GM10847 (cell line): ENCODE measurements around the gene VEZT.

Source experiments
- POLR2A ChIP-seq: IDR thresholded peaks from 2 replicates; pipeline ENCODE4 v1.6.1; 2011; ENCODE audit not compliant: insufficient read length; ENCODE audit errors: extremely low read depth

Gene VEZT

DNA sequence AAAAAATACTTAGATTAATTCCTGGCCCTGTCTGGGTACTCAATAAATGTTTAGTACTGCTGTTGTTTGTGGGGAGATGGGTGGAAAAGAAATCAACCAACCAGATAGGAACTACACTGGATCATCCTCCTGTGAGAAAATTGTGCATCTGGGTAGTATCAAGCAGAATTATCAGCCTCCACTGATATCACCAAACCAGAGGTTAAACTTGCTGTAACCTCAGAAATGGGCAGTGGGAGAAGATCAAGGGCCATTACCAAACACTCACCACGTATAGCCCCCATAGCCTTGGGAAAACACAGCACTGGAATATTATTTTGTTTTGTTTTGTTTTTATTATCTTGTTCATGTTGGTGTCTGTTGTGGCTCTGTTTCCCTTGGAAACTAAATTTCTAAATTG, 19.7 kb downstream of the VEZT start:
- TF ChIP-seq POLR2A: no peak

GRCh38 chr12:95238150-95238549, 20.5 kb downstream of the VEZT start:
- no peak for TF ChIP-seq POLR2A

- no peak for TF ChIP-seq POLR2A
Measured at GRCh38 chr12:95239216-95239615, 21.6 kb downstream of the VEZT start.

- no peak for TF ChIP-seq POLR2A
Measured at GRCh38 chr12:95240556-95240955, 22.9 kb downstream of the VEZT start.

DNA sequence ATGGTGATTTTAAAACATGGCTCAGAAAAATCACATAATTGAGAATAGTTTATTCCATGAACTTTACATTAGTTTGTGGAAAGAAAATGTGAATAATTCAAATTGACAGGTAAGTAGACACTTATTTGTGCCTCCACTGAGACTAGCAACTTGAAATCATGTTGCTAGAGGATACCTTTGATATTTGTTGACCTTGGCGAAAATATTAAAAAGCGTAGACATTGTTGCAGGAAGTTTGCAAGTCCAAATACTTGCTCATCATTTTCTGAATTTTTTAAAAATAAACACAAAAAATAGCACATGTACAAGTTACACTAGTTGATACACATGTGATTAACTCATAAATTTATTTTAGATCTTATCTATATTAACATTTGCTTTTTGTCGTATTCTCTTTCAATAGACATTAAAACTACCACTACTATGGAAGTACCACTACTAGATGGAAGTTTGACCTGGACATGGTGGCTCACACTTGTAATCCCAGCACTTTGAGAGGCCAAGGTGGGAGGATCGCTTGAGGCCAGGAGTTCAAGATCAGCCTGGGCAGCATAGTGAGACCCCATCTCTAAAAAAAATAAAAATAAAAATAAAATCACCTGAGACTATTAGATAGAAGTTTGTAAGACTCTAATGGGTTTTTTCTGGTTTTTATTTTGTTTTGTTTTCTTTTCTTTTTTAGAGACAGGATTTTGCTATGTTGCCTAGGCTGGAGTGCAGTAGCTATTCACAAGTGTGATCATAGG, 24.3 kb downstream of the VEZT start:
- TF ChIP-seq POLR2A: no peak

DNA sequence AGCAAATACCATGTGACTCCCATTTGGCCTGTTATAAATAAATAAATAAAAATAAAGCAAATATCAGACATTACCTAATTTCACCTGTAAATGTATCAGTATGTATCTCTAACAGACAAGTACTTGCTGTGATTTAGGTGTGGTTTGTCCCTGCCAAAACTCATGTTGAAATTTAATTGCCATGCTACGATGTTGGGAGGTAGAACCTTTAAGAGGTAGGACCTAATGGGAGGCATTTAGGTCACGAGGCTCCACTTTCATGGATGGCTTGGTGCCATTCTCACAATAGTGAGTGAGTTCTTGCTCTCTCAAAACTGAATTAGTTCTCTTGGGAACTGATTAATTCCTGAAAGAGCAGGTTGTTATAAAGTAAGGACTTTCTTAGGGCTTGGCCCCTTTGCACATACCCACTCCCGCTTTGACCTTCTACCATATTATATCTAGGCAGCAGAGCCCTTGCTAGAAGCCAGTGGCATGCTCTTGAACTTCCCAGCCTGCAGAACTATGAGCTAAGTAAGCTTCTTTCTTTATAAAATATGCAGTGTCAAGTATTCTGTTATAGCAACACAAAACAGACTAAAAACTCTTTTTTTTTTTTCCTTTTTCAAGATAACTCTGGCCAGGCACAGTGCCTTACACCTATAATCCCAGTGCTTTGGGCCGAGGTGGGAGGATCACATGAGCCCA, 26.0 kb downstream of the VEZT start:
- no peak for TF ChIP-seq POLR2A

DNA sequence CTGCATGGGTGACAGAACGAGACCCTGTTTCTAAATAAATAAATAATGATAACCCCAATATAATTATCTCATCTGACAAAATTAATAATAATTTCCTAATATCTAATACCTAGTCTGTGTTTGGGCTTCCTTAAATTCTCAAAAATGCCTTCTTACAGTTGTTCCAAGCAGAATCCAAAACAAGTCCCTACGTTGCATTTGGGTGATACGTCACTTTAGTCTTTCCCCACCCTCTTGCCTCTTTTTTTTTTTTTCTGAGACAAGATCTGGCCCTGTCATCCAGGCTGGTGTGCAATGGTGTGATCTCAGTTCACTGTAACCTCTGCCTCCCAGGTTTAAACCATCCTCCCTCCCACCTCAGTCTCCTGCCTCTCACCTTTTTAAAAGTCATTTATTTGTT, 26.7 kb downstream of the VEZT start:
- no peak for TF ChIP-seq POLR2A

DNA sequence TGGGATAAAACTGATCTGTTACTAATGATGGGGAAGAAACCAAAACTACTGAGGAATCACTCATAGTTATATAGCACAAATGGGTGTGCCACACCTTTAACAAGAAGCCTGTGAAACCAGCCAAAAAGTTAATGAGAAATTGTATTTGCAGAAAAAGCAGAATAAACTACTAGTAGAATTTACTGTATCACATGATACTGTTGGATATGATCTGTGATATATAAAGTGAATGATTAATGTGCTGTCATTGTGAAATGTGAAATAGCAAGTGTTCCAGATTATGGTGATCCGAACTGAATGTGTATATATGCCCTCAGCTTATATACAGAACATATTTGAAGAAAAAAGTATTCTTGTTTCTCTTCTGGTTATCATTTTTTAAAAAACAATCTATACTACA, 30.5 kb downstream of the VEZT start:
- no peak for TF ChIP-seq POLR2A

DNA sequence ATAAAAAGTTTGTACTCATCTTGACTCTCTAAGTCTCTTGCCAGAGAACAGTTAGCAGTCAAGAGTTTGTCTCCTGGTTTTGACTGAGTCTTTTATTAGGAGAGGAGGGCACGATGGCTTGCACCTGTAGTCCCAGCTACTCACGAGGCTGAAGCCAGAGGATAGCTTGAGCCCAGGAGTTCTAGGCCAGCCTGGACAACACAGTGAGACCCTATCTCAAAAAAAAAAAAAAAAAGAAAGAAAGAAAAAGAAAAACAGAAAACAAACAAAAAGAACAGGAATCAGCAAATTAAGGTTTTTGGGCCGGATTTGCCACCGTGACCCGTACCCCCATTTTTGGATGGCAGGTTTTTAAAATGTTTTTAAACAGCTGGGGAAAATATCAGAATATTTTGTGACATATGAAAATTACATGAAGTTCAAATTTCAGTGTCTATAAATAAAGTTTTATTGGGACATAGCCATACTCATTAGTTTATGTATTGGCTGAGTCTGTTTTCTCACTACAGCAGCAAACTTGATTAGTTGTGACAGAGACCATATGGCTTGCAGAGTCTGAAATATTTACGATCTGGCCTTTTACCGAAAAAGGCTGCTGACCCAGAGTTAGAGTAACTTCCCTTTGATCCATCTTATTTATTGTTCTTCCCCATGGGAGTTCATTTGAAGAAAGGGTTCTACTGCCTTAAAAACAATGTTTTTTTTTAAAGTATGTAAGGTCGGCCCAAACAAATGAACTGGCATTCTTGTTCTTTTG, 31.2 kb downstream of the VEZT start:
- TF ChIP-seq POLR2A: no peak

GRCh38 chr12:95253386-95253785, 35.8 kb downstream of the VEZT start:
- no peak for TF ChIP-seq POLR2A

GRCh38 chr12:95257541-95257940, 39.9 kb downstream of the VEZT start:
- no peak for TF ChIP-seq POLR2A

DNA sequence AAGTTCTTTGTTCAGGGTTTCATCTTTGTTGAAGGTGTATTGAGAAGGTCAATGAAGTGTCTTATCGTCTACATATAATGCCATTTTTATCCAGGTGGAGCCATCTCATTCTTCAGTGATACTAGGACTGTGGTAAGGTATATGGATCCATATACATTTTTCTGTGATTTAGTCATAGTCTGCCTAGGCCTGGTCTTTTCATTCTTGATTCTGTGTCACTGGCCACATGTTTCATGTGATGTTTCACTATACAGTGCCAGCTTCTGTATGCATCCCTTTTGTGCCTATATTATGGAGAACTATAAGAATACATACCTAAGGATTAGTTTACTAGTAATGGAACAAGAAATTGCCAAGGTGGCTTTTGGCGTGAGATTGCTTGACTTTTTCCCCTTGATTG, 40.5 kb downstream of the VEZT start:
- no peak for TF ChIP-seq POLR2A

DNA sequence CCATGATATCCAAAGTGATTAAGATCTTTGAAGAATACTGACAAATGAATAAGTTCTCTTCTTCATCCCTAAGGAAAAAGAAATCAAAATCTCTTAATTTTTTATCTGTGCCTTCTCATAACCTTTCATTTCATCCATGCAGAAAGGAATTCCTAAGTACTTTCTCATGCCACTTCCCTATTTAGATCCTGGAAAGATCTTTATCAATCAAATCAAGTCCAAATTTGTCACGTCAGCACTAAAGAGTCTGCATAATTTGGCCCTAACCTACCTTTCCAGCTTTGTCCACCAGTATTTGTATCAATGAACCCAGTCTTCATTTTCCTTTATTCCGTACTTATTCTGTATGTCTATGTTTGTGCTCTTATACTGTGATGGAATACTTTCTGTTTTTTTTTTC, 41.2 kb downstream of the VEZT start:
- TF ChIP-seq POLR2A: no peak

DNA sequence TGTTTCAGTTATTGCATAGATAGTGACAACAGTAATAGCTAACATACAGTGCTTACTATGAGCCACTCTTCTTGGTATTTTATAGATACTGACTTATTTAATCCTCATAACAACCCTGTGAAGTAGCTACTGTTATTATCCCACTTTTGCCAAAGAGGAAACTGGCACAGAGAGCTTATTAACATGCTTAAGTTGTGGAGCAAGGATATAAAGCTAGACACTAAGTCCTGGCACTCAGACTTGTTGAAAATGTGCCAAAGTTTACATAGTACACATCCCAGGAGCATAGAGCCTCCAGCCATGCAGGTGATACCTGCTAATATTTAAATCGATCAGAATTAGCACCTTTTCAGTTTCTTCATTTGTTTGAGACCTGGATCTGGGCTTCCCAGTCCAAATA, 41.8 kb downstream of the VEZT start:
- no peak for TF ChIP-seq POLR2A

- TF ChIP-seq POLR2A: no peak
Measured at GRCh38 chr12:95261109-95261508, 43.5 kb downstream of the VEZT start.

GRCh38 chr12:95262808-95263207, 45.2 kb downstream of the VEZT start:
- no peak for TF ChIP-seq POLR2A
